HEK293 (cell line): Measurements from ENCODE around the gene ASPDH.

ENCODE experiments used
- ZNF274 ChIP-seq, 2 experiments: fragments of 200-500 bp in 1 of 2; fragments of 450-650 bp in 1 of 2; sonication (Bioruptor generic) in 1 of 2; formaldehyde crosslinking in 1 of 2; IDR thresholded peaks; 2 replicates each; pipeline versions ENCODE4 v1.5.1 to v1.6.1; 2014 to 2016; ENCODE audit warnings: borderline replicate concordance in 1 of 2, inconsistent platforms in 1 of 2, low read length in 1 of 2, missing biosample characterization in 1 of 2, missing genetic modification characterization in 1 of 2
- ZNF596 ChIP-seq: fragments of 450-650 bp; IDR thresholded peaks from 2 replicates; pipeline ENCODE4 v1.5.0; 2018; ENCODE audit warnings: missing biosample characterization, mild to moderate bottlenecking, missing genetic modification characterization, moderate library complexity
- TF ChIP-seq, protein P1 (sequence below): fragments of 450-650 bp; formaldehyde crosslinking; IDR thresholded peaks from 2 replicates; pipeline ENCODE4 v1.5.1; 2016; ENCODE audit warnings: missing biosample characterization, missing genetic modification characterization

DNA sequence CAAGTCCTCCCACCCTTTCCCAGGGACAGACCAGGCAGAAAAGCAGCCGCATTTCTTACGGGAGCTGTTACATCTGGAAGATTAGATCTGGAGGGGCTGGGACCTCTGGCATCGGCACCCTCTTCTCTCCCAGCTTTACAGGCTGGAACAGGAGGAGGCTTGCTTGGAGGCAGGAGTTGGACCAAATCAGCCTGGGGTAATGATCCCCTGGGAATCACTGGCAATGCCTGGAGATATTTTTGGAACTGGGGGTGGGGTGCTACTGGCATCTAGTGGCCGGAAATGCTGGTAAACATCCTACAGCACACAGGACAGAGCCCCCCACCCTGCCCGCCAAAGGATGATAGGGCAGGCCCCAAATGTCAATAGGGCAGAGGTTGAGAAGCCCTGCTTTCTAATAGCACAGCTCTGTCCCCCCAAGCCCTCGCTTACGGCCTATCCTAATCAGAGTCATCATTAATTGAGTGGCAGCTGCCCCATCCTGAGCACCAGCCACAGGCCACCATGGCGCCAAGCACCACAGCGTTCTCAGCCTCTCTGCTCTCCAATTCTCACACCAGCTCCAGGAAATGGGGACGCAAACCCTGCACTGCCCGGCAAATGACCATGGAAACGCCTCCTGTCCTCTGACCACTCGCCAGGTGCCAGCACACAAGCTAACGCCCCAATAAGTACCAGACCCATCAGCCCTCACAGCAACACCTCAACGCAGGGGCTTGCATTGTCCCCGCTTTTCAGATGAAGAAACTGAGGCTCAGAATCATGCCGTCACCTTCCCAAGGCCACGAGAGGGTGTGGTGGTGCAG lies 33.9 kb upstream of the ASPDH start:
- TF ChIP-seq ZNF274 (IDR thresholded peaks at IDR 0.05; ENCODE audit: low read length) (no peak), ZNF274 (tag by site-specific recombination; IDR thresholded peaks at IDR 0.05; ENCODE audit: borderline replicate concordance) (no peak), ZNF596 (tag by site-specific recombination) (no peak)
- TF ChIP-seq, protein P1, sequence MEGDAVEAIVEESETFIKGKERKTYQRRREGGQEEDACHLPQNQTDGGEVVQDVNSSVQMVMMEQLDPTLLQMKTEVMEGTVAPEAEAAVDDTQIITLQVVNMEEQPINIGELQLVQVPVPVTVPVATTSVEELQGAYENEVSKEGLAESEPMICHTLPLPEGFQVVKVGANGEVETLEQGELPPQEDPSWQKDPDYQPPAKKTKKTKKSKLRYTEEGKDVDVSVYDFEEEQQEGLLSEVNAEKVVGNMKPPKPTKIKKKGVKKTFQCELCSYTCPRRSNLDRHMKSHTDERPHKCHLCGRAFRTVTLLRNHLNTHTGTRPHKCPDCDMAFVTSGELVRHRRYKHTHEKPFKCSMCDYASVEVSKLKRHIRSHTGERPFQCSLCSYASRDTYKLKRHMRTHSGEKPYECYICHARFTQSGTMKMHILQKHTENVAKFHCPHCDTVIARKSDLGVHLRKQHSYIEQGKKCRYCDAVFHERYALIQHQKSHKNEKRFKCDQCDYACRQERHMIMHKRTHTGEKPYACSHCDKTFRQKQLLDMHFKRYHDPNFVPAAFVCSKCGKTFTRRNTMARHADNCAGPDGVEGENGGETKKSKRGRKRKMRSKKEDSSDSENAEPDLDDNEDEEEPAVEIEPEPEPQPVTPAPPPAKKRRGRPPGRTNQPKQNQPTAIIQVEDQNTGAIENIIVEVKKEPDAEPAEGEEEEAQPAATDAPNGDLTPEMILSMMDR (tag by site-specific recombination): 0 out of 2 replicates have a peak, but pooled peaks have one; percentile 30
